ENCODE data around the gene SLK. TPM values are rescaled to one million over a fixed set of nuclear protein-coding genes. Genes with fewer than 3 reads are reported as not detected.

SLK gene
- total RNA-seq, 4 donors from 2014 or later, result 57.7 to 76.9 (median 64.5) TPM

- 83 to 86% methylated on average over 3 of the region's 3 CpGs for WGBS, 2 donors
- no peak for DNase-seq
- no peaks in the 10 kb centered on the region for H3K9me3 ChIP-seq
- no peak overlapping the region for H3K4me3 ChIP-seq (replicated peaks in 1 of 3)
- intact Hi-C loops (cut with DNase I), result loop anchor here (10.0 kb wide), 1 partner anchor 45 kb away; the partner anchor contains the start of gene STN1
- H3K27me3 ChIP-seq, result no peaks in the 10 kb centered on the region
- H3K4me1 ChIP-seq, result no peaks in the 10 kb centered on the region
- no peak for TF ChIP-seq CTCF (IDR thresholded peaks at IDR 0.05)
- TF ChIP-seq POLR2A (IDR thresholded peaks at IDR 0.05), result no peak
- no peak overlapping the region for H3K27ac ChIP-seq
- H3K36me3 ChIP-seq, result no peaks in the 10 kb centered on the region
These were observed 6.8 kb upstream of the SLK start for GRCh38 chr10:103960103-103960502.

GRCh38 chr10:103967448-103968071 lies 620 bp downstream of the SLK start:
- WGBS, 2 donors, result 0 to 1% methylated on average over 23 to 26 of the region's 55 CpGs
- intact Hi-C loops (cut with DNase I), result loop anchor here (10.0 kb wide), 1 partner anchor 53 kb away; the partner anchor contains the start of gene STN1
- no peaks in the 10 kb centered on the region for H3K9me3 ChIP-seq
- H3K27ac ChIP-seq, result peak overlapping the region; percentile 92 to 97 (median 95)
- no peaks in the 10 kb centered on the region for H3K27me3 ChIP-seq
- no peaks in the 10 kb centered on the region for H3K36me3 ChIP-seq
- DNase-seq, result peak; percentile 49 to 55
- TF ChIP-seq CTCF (IDR thresholded peaks at IDR 0.05) (no peak), POLR2A (IDR thresholded peaks at IDR 0.05) (peak in 1 of 2 donors; percentile 62)
- peaks cover 13 to 28% of the 10 kb centered on the region in 2 donors for H3K4me1 ChIP-seq
- H3K4me3 ChIP-seq (replicated peaks in 1 of 3), result peak overlapping the region; percentile 64 to 84 (median 73)

- peak overlapping the region in 1 of 3 donors; percentile 97 for H3K27ac ChIP-seq
- no peak for DNase-seq
- no peaks in the 10 kb centered on the region for H3K36me3 ChIP-seq
- 61 to 65% methylated on average over 23 of the region's 23 CpGs for WGBS, 2 donors
- H3K27me3 ChIP-seq, result no peaks in the 10 kb centered on the region
- peaks cover 18 to 28% of the 10 kb centered on the region in 2 donors for H3K4me1 ChIP-seq
- peak overlapping the region; percentile 2 to 73 (median 51) for H3K4me3 ChIP-seq (replicated peaks in 1 of 3)
- TF ChIP-seq CTCF (IDR thresholded peaks at IDR 0.05) (no peak), POLR2A (IDR thresholded peaks at IDR 0.05) (no peak)
- no peaks in the 10 kb centered on the region for H3K9me3 ChIP-seq
- intact Hi-C loops (cut with DNase I), result loop anchor here (10.0 kb wide), 1 partner anchor 54 kb away; the partner anchor contains the start of gene STN1
These were observed 1.8 kb downstream of the SLK start for GRCh38 chr10:103968441-103969391.

- no peaks in the 10 kb centered on the region for H3K9me3 ChIP-seq
- 24 to 30% methylated on average over 4 of the region's 4 CpGs for WGBS, 2 donors
- peak overlapping the region in 1 of 3 donors; percentile 8 for H3K27ac ChIP-seq
- H3K27me3 ChIP-seq, result no peaks in the 10 kb centered on the region
- intact Hi-C loops (cut with DNase I), result loop anchor here (10.0 kb wide), 1 partner anchor 55 kb away; the partner anchor contains the start of gene STN1
- TF ChIP-seq CTCF (IDR thresholded peaks at IDR 0.05) (no peak), POLR2A (IDR thresholded peaks at IDR 0.05) (no peak)
- DNase-seq, result no peak
- H3K4me3 ChIP-seq (replicated peaks in 1 of 3), result peak overlapping the region in 1 of 3 donors; percentile 73
- H3K4me1 ChIP-seq, result peaks cover 18 to 28% of the 10 kb centered on the region in 2 donors
- H3K36me3 ChIP-seq, result no peaks in the 10 kb centered on the region
These were observed 2.5 kb downstream of the SLK start for GRCh38 chr10:103969436-103969835.

All from thyroid gland (tissue), 4 donors.